HEK293T (cell line): ENCODE data around the gene KIFC3.

Experiments
- BHLHE40 ChIP-seq: fragments of 450-650 bp; IDR thresholded peaks from 2 replicates; pipeline ENCODE4 v1.6.1; 2016; ENCODE audit warnings: mild to moderate bottlenecking, moderate library complexity, borderline replicate concordance
- CTBP1 ChIP-seq: fragments of 450-650 bp; IDR thresholded peaks from 2 replicates; pipeline ENCODE4 v1.6.1; 2016; ENCODE audit warnings: borderline replicate concordance
- FOXA1 ChIP-seq: fragments of 450-650 bp; IDR thresholded peaks from 2 replicates; pipeline ENCODE4 v1.6.1; 2016; ENCODE audit warnings: mild to moderate bottlenecking
- FOXM1 ChIP-seq: fragments of 450-650 bp; IDR thresholded peaks from 2 replicates; pipeline ENCODE4 v1.6.1; 2017; ENCODE audit warnings: mild to moderate bottlenecking, borderline replicate concordance
- HDGF ChIP-seq: fragments of 450-650 bp; IDR thresholded peaks from 2 replicates; pipeline ENCODE4 v1.6.1; 2017; ENCODE audit warnings: antibody characterized with exemption, borderline replicate concordance
- LEF1 ChIP-seq: fragments of 450-650 bp; IDR thresholded peaks from 2 replicates; pipeline ENCODE4 v1.6.1; 2017; ENCODE audit warnings: mild to moderate bottlenecking, borderline replicate concordance
- NFRKB ChIP-seq: fragments of 450-650 bp; IDR thresholded peaks from 2 replicates; pipeline ENCODE4 v1.6.1; 2016; ENCODE audit warnings: mild to moderate bottlenecking, moderate library complexity
- PKNOX1 ChIP-seq: fragments of 450-650 bp; IDR thresholded peaks from 2 replicates; pipeline ENCODE4 v1.6.1; 2016
- SP1 ChIP-seq: fragments of 450-650 bp; IDR thresholded peaks from 2 replicates; pipeline ENCODE4 v1.6.1; 2017
- SUZ12 ChIP-seq: fragments of 450-650 bp; IDR thresholded peaks from 2 replicates; pipeline ENCODE4 v1.6.1; 2016; ENCODE audit warnings: mild to moderate bottlenecking
- TARDBP ChIP-seq: fragments of 450-650 bp; IDR thresholded peaks from 2 replicates; pipeline ENCODE4 v1.6.1; 2016

- TF ChIP-seq SP1 (no peak), HDGF (no peak), BHLHE40 (no peak), FOXM1 (no peak), CTBP1 (no peak), TARDBP (no peak), FOXA1 (no peak), NFRKB (no peak), SUZ12 (no peak), LEF1 (no peak), PKNOX1 (no peak)
Measured at GRCh38 chr16:57760357-57761160, 41.7 kb downstream of the KIFC3 start.
